Nephron progenitor cell (in vitro differentiated cells): Measurements from ENCODE around the gene HOXA1.

Source experiments
- DNase-seq: peaks from one replicate; pipeline ENCODE4 v3.0.0; 2021
- H3K27ac Mint-ChIP-seq: 2 replicates; pipeline ENCODE4 v1.8.0; 2021; ENCODE audit warnings: mild to moderate bottlenecking, moderate library complexity, mixed read lengths
- H3K27me3 Mint-ChIP-seq: 2 replicates; pipeline ENCODE4 v1.8.0; 2021; ENCODE audit warnings: mild to moderate bottlenecking, low read depth, mixed read lengths; ENCODE audit not compliant: poor library complexity
- H3K36me3 Mint-ChIP-seq: 2 replicates; pipeline ENCODE4 v1.8.0; 2021; ENCODE audit warnings: low read depth, mixed read lengths
- H3K4me1 Mint-ChIP-seq: 2 replicates; pipeline ENCODE4 v1.8.0; 2021; ENCODE audit warnings: mixed read lengths
- H3K4me3 Mint-ChIP-seq: 2 replicates; pipeline ENCODE4 v1.8.0; 2021; ENCODE audit warnings: mild to moderate bottlenecking, moderate library complexity, mixed read lengths
- H3K9me3 Mint-ChIP-seq: 2 replicates; pipeline ENCODE4 v1.8.0; 2021; ENCODE audit warnings: mild to moderate bottlenecking, moderate library complexity, mixed read lengths
- TF ChIP-seq, protein P1 (sequence below): fragments of 200-600 bp; sonication (generic); IDR thresholded peaks from 2 replicates; pipeline ENCODE4 v1.5.0; 2021; ENCODE audit warnings: antibody characterized with exemption

HOXA1 gene

GRCh38 chr7:27115221-27116026 lies 19.6 kb upstream of the HOXA1 start:
- Mint-ChIP-seq H3K27me3 (peaks cover 4% of the 10 kb centered on the region), H3K4me1 (peaks cover 50% of the 10 kb centered on the region), H3K9me3 (no peaks in the 10 kb centered on the region), H3K4me3 (peak overlapping the region; percentile 98), H3K36me3 (peaks cover 62% of the 10 kb centered on the region), H3K27ac (peak overlapping the region; percentile 100)
- peak; percentile 81 for DNase-seq
- TF ChIP-seq, protein P1, sequence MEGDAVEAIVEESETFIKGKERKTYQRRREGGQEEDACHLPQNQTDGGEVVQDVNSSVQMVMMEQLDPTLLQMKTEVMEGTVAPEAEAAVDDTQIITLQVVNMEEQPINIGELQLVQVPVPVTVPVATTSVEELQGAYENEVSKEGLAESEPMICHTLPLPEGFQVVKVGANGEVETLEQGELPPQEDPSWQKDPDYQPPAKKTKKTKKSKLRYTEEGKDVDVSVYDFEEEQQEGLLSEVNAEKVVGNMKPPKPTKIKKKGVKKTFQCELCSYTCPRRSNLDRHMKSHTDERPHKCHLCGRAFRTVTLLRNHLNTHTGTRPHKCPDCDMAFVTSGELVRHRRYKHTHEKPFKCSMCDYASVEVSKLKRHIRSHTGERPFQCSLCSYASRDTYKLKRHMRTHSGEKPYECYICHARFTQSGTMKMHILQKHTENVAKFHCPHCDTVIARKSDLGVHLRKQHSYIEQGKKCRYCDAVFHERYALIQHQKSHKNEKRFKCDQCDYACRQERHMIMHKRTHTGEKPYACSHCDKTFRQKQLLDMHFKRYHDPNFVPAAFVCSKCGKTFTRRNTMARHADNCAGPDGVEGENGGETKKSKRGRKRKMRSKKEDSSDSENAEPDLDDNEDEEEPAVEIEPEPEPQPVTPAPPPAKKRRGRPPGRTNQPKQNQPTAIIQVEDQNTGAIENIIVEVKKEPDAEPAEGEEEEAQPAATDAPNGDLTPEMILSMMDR = no peak

DNA sequence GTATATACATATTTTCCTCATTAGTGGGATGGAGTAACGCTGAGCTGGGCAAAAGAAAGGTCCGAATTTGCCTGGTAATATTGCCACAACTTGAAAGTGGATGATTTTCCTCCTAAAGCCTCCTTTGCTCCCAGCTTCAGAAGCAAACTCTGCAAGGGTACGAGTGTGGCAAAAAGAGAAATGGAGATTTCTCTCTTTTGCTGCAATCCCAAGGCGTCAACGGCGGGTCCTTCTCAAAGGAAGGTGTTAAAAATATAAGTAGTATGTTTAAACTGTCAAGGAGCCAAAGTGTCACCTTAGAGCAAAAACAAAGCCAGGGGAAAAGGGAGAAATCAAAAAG lies 19.1 kb upstream of the HOXA1 start:
- H3K4me3 Mint-ChIP-seq = peak overlapping the region; percentile 98
- peaks cover 62% of the 10 kb centered on the region for H3K36me3 Mint-ChIP-seq
- H3K27me3 Mint-ChIP-seq = peaks cover 4% of the 10 kb centered on the region
- DNase-seq = no peak
- no peaks in the 10 kb centered on the region for H3K9me3 Mint-ChIP-seq
- TF ChIP-seq, protein P1 = no peak
- peaks cover 50% of the 10 kb centered on the region for H3K4me1 Mint-ChIP-seq
- peak overlapping the region; percentile 99 for H3K27ac Mint-ChIP-seq

DNA sequence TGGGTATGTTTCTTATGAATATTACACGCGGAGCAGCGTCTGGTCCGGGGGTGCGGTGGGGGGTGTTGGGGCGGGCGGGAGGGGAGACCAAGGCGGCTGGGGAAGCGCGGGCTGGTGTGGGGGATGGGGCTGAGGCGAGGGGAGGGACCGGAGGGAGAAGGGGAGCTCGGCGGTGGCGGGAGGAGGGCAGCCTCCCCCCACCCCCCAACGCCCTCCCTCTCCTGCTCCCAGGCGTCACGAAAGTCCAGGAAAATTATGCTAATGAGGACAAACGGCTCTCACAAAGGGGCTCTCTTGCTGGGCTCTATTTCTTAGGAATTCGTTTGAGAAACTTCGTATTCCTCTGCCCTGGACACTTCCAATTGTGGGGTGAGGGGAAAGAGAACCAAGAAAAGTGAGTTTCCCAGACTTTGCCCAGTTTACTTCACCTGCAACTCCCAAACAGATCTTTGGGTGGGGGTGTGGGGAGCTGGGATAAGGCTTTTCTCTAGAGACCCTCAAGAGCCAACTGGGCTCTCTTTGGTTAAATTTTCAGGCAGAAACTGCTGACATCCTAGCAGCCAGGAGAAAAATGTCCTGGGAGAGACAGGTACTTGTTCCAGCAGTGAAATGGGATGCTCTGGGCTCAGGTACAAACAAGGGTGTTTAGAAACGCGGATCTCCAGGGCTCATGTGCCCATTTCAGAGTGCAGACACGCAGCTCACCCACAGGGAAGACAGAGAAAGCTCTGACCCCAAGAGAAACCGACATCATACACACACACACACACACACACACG lies 18.4 kb upstream of the HOXA1 start:
- Mint-ChIP-seq H3K27ac (peak overlapping the region; percentile 99), H3K4me3 (peak overlapping the region; percentile 98), H3K9me3 (no peaks in the 10 kb centered on the region), H3K36me3 (peaks cover 63% of the 10 kb centered on the region), H3K27me3 (peaks cover 4% of the 10 kb centered on the region), H3K4me1 (peaks cover 50% of the 10 kb centered on the region)
- TF ChIP-seq, protein P1 = no peak
- peak; percentile 72 for DNase-seq

DNA sequence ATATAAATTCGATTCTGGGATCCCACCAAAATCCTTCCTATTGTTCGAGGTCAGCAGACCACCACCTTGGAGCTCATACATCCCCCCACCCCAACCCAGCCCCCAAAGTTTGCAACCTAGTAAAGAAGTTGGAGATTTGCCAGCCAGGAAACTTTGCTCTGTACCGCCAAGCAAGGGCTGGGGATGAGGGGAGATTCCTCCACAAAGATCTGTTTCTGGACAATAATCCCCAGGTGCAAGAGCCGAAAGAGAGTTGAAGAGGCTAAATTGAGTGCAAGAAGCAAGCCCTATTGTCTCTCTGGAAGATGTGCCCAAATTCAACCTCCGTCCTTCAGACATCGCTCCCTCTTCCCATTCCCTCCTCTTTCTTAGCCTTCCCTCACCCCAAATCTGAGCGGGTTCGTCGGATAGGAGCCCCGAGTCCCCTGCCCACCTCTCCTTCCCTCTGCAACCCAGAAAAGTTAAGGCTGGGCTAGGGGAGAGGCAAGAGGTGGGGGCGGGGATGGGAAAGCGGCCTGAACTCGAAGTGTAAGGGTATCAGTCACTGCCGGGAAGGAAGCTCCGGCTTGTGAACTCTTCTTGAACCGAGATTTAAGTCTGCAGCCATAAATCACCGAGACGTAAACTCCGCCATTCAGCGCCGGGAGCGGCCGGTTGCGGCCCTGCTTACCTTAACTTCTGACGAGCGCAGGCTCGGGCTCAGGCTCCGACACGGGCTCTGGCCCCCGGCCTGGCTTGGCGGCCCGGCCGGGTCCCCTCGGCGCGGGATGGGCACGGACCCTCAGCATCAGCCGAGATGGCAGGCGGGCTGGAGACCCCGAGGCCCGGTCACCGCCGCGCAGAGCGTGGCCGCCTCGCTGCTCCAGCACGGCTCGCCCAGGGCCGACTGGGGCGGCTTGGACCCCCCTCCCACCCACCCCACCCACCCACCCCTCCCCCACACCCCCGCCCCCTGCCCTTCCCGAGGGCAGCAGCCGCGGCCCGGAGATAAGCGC lies 17.5 kb upstream of the HOXA1 start:
- peak; percentile 83 for DNase-seq
- Mint-ChIP-seq H3K36me3 (peaks cover 57% of the 10 kb centered on the region), H3K4me3 (peak overlapping the region; percentile 99), H3K27me3 (peaks cover 4% of the 10 kb centered on the region), H3K9me3 (no peaks in the 10 kb centered on the region), H3K4me1 (peaks cover 50% of the 10 kb centered on the region), H3K27ac (peak overlapping the region; percentile 100)
- TF ChIP-seq, protein P1 = no peak

- H3K36me3 Mint-ChIP-seq = peaks cover 53% of the 10 kb centered on the region
- peaks cover 51% of the 10 kb centered on the region for H3K4me1 Mint-ChIP-seq
- peaks cover 4% of the 10 kb centered on the region for H3K27me3 Mint-ChIP-seq
These were observed 16.6 kb upstream of the HOXA1 start for GRCh38 chr7:27112361-27112760.

More at GRCh38 chr7:27112361-27112760, 16.6 kb upstream of the HOXA1 start:
- Mint-ChIP-seq H3K9me3 (no peaks in the 10 kb centered on the region), H3K4me3 (peak overlapping the region; percentile 99), H3K27ac (peak overlapping the region; percentile 100)
- DNase-seq = no peak
- TF ChIP-seq, protein P1 = no peak
